Measurements from ENCODE around the gene ARHGAP42. TPM values are rescaled to one million over a fixed set of nuclear protein-coding genes. Genes with fewer than 3 reads are reported as not detected.

ARHGAP42 gene
- total RNA-seq, 1 experiment from 2014 or later: 7.1 TPM

DNA sequence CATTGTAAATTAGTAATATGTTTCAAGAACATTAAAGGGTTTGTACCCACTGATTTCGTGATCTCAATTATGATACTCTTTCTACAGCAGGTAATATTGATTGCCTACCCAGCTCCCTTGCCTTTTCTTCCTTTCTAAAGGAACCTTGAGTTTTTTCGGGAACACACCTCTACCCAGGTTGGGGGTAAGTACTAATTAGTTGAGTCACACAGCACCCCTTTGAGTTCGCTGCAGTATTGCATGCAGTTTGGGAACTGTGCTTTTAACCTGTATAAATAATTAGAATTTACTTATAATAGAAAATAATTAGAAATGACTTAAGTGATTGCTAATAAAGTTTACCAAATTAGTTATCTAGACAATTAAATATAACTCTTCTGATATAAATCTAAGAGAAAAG is 24.9 kb downstream of the ARHGAP42 start:
- DNase-seq (ENCODE audit: low read depth, low spot score) (no peak), ATAC-seq (no peak)
- H3K36me3 ChIP-seq (ENCODE audit: control insufficient read depth, insufficient read depth, low read length): no peaks in the 10 kb centered on the region
- H3K4me1 ChIP-seq (ENCODE audit: control insufficient read depth, insufficient read depth, low read length): peaks cover 3% of the 10 kb centered on the region; the same call in 1 of the 2 replicates
- H3K4me3 ChIP-seq (ENCODE audit: low read depth in 2 of 2, low read length in 2 of 2): no peak overlapping the region
- in situ Hi-C loops (cut with HindIII; ENCODE audit: low pct_unique_long_range_greater_than_20kb, low sequenced_read_pairs): no loop called here
- no peak overlapping the region for H3K27ac ChIP-seq (ENCODE audit: low read length)
- no peaks in the 10 kb centered on the region for H3K27me3 ChIP-seq (ENCODE audit: control insufficient read depth, insufficient read depth, low read length)
- POLR2A ChIA-PET: no interaction called here
- no peak for TF ChIP-seq TCF7L2 (IDR thresholded peaks at IDR 0.05; ENCODE audit: low read depth, low read length)
- TF ChIP-seq REST (IDR thresholded peaks at IDR 0.05; ENCODE audit: insufficient read depth in 1 of 2, low read depth in 2 of 2, low read length in 1 of 2): no peak
- no peak for TF ChIP-seq SIN3A (IDR thresholded peaks at IDR 0.05; ENCODE audit: borderline replicate concordance, insufficient read depth, low read depth, low read length)
- TF ChIP-seq POLR2AphosphoS5 (IDR thresholded peaks at IDR 0.05; ENCODE audit: low read depth, low read length): no peak
- no peak; the same call in 1 of the 2 replicates for TF ChIP-seq CTCF (IDR thresholded peaks at IDR 0.05)
- H3K9me3 ChIP-seq (ENCODE audit: control insufficient read depth, insufficient read depth, low read depth, low read length): no peaks in the 10 kb centered on the region
- BruUV-seq (replicated peaks): no TSS peak
- intact Hi-C loops (cut with micrococcal nuclease; ENCODE audit: unreplicated experiment): no loop called here
- CTCF ChIA-PET: no interaction called here

DNA sequence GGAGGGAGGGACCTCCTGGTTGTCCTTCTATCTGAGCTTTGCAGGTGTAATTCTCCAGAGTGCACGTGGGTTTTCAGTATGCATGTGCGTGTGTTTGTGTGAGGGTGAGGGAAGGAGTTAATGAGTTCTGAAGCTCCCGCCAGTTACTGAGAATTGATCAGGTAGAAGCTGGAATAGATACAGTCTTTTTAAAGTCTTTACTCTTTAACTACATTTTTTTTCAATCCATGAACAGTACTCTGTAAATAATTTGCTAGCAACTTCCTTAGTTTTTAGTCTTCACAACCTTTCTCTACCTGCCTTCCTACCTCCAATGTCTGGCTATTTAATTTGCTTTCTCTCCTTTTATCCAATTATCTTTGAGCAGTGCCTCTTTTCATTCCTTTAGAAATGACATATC is 25.5 kb downstream of the ARHGAP42 start:
- BruUV-seq (replicated peaks): no TSS peak
- Histone ChIP-seq H3K4me3 (ENCODE audit: low read depth in 2 of 2, low read length in 2 of 2) (no peak overlapping the region), H3K9me3 (ENCODE audit: control insufficient read depth, insufficient read depth, low read depth, low read length) (no peaks in the 10 kb centered on the region), H3K27me3 (ENCODE audit: control insufficient read depth, insufficient read depth, low read length) (no peaks in the 10 kb centered on the region), H3K27ac (ENCODE audit: low read length) (no peak overlapping the region), H3K36me3 (ENCODE audit: control insufficient read depth, insufficient read depth, low read length) (no peaks in the 10 kb centered on the region), H3K4me1 (ENCODE audit: control insufficient read depth, insufficient read depth, low read length) (peaks cover 3% of the 10 kb centered on the region; the same call in 1 of the 2 replicates)
- ATAC-seq (no peak), DNase-seq (ENCODE audit: low read depth, low spot score) (no peak)
- CTCF ChIA-PET: no interaction called here
- in situ Hi-C loops (cut with HindIII; ENCODE audit: low pct_unique_long_range_greater_than_20kb, low sequenced_read_pairs) (no loop called here), intact Hi-C loops (cut with micrococcal nuclease; ENCODE audit: unreplicated experiment) (no loop called here)
- TF ChIP-seq SIN3A (IDR thresholded peaks at IDR 0.05; ENCODE audit: borderline replicate concordance, insufficient read depth, low read depth, low read length) (no peak), POLR2AphosphoS5 (IDR thresholded peaks at IDR 0.05; ENCODE audit: low read depth, low read length) (no peak), TCF7L2 (IDR thresholded peaks at IDR 0.05; ENCODE audit: low read depth, low read length) (no peak), REST (IDR thresholded peaks at IDR 0.05; ENCODE audit: insufficient read depth in 1 of 2, low read depth in 2 of 2, low read length in 1 of 2) (no peak), CTCF (IDR thresholded peaks at IDR 0.05) (no peak)
- POLR2A ChIA-PET: no interaction called here

Data from Panc1 (cell line).